HuH-7.5 (cell line): ENCODE results near the gene TMEM214.

Experiments
- DNase-seq: peaks from one replicate; pipeline ENCODE4 v3.0.0; 2011; ENCODE audit warnings: low spot score

Gene TMEM214

DNA sequence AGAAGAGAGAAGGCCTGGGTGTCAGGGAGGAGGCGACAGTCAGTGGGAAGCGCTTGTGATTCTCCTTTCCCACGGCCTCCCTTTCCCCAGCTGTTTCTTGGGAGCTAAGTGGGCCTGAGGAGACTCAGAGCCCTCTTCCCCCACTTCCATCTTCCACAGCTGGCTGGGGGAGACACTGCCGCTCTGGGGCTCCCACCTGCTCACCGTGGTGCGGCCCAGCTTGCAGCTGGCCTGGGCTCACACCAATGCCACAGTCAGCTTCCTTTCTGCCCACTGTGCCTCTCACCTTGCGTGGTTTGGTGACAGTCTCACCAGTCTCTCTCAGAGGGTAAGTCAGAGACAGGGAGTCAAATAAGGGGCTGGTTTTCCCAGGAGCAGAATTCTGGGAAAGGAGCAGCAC lies 7.1 kb downstream of the TMEM214 start:
- DNase-seq = no peak

DNA sequence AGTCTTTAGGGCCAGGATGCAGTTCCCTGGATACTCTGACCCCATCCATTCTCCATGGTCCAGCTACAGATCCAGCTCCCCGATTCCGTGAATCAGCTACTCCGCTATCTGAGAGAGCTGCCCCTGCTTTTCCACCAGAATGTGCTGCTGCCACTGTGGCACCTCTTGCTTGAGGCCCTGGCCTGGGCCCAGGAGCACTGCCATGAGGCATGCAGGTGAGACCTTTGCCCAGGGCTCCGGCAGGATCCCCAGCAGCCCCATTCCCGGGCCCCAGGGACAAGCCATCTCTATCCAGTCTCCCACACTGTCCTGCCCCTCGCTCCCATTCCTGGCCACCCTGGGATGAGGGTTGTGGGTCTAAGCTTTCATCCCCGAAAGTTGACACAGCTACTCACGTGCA lies 7.5 kb downstream of the TMEM214 start:
- no peak for DNase-seq

- no peak for DNase-seq
Observed at GRCh38 chr2:27041752-27042151, 9.0 kb downstream of the TMEM214 start.

DNA sequence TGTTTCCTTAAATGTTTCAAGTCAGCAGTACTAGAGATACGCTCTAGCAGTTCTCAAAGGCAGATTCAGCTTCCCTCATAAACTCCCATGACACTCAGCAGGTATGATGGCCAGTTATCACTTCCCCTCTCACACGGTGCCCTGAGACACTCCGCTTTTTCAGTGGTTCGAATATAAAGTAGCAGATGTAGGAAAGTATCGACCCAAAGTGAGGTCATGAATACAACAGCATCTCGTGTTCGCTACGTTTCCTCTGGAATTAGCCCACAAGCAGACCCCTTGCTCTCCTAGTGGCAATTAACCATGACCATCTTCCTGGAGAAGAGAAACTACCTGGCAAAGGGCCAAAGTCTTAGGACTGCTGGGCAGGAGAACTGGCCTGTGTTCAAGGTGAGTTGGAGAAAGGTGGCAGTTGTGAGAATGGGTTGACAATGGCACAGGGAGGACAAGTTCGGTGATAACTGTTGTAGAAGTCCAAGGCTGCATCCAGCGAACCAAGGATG lies 9.4 kb downstream of the TMEM214 start:
- no peak for DNase-seq

DNA sequence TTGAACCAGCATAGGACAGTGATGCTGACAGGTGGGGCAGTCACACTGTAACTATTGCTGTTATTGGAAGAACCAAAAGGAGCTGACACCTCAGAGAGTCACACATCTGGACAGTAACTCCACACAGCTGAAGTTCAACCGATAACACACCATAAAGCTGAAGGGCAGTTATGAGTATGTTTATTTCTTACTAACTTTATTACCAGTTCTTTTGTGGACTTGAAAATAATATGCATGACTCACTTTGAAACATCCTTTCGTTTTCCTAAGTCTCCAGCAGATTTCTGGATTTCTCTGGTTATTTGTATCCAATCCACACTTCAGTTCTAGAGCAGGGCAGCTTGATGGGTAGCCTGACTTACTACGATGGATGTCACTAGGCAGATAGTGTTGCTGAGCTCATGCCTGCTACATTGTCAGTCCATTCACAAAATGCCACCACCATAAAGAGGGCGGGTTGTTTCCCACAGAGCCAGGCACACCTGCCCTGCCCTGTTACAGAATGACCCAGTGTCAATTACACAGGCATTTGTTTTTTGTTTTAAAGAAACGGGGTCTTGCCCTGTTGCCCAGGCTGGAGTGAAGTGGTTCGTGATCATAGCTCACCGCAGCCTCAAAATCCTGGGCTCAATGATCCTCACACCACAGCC lies 10.3 kb downstream of the TMEM214 start:
- DNase-seq = no peak

- peak; percentile 54 for DNase-seq
Observed at GRCh38 chr2:27049422-27050280, 16.9 kb downstream of the TMEM214 start.

DNA sequence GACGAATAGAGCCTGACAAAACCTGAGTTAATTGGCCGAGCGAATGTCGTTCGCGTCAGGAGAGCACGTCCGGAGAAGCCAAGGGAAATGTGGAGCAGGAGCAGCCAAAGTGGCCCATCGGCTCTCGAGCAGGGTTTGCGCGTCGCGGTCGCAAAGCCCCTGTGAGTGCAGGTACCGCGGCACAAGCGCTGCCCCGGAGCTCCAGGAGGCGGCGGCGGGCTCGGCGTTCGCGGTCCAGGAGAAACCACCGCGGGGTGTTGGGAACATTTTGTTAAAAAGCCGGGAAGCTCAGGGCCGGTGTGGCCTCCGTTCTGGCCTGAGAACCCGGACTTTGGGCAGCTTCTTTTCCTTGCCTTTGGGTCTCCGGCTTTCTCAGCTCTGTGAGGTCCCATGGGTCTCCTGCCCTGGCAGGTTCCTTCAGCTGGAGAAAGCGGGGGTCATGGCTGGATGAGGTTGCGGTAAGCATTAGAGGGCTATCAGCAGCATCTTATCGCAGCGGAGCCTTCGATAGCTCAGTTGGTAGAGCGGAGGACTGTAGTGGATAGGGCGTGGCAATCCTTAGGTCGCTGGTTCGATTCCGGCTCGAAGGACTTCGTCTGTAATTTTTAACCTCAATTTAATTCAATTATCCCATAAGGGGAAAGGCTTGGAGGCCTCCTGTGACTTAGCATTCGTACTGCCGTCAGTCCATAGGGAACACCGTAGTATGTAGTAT lies 17.7 kb downstream of the TMEM214 start:
- peak; percentile 83 for DNase-seq

GRCh38 chr2:27050996-27051901 lies 18.5 kb downstream of the TMEM214 start, which contains the start of gene AGBL5:
TSS of gene AGBL5 (plus strand) at chr2:27051668. CDS start at chr2:27052959, 1,291 bp downstream.
- peak; percentile 98 for DNase-seq

DNA sequence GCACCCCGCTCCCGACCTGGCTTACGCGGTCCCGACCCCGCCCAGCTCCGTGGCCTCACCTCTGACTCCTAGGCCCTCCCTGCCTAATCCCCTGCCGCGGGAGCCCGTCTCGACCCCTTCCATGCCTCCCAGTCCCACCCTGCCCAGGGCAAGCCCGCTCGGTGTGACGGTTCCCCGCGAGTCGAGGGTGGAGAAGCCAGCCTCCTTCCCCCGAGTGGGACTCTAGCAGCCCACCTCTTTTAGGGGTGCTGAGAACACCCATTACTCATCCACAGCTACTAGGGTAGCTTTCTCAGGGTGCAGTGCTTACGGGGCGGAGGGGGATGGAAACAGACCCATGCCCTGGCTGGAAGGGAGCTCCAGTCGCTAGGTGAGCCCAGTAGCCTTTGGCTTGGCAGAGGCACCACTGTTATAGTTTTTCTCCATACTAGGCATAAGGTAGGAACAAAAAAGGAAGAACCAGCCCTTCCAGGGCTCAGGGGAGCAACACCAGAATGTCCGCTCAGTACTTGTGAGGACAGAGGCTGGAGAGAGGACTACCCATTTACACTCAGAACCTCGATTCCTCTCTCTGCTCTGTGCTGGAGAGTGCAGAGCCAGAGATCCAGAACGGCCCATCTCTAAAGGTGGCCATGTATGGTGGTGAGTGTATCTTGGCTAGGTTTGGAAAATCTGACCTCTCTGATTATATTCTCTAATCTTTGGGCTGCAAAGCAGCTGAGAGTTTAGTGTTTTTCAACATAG lies 19.3 kb downstream of the TMEM214 start:
- DNase-seq = no peak

DNA sequence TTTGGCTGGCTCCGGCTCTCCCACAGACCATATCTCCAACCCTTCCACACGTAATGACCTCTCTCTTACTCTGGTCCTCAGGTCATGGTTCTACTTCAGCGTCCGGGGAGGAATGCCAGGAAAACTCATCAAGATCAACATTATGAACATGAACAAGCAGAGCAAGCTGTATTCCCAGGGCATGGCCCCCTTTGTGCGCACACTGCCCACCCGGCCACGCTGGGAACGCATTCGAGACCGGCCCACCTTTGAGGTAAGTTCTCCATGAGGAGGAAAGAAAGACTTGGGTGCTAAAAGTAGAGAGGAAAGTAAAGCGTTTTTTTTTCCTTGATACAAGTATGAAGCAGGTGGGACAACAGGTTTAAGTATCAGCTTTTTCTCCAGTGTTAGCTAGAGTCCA lies 20.6 kb downstream of the TMEM214 start:
- no peak for DNase-seq

DNA sequence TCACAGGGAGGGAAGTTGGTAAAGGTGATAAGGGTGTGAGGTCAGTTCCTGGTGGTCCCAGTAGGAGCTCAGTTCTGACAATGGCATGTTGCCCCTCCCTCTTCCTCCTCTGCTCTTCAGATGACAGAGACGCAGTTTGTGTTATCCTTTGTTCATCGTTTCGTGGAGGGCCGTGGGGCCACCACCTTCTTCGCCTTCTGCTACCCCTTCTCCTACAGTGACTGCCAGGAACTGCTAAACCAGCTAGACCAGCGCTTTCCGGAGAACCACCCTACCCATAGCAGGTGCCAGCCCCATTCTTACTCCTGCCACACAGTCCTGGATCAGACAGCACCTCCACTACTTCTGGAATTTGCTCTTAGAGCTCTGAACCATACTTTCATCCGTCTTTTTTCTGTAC lies 21.0 kb downstream of the TMEM214 start:
- DNase-seq = no peak

DNA sequence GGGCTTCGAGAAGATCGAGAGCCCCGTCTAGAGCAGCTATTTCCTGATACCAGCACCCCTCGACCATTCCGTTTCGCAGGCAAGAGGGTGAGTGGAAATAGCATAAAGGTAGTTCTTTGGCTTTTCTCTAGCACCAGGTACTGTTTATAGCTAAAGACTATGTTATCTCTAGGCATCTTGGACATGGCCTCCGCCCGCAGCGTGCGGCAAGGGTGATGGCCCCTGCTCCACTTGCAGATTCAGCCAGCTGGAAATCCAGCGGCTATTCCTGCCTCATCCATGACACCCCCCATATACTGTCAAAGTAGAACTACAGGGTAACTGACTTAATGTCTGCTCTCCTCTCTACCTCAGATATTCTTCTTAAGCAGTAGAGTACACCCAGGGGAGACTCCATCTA lies 22.0 kb downstream of the TMEM214 start:
- no peak for DNase-seq

DNA sequence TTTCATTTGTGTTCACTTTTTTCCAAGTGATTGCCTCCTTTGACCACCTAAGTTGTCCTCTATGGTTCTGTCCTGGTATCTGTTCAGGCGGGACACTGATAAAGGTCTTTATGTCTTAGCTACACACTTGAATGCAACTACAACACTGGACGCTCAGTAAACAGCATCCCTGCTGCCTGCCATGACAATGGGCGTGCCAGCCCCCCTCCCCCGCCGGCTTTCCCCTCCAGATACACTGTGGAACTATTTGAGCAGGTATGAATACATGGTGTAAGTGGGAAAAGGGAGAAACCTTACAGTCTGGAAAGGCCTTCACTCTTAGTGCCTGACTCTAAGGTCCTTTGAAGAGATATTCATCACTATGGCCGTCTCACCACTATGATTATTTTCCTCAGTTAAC lies 24.4 kb downstream of the TMEM214 start:
- no peak for DNase-seq

- DNase-seq = no peak
Observed at GRCh38 chr2:27058210-27058609, 25.4 kb downstream of the TMEM214 start.

DNA sequence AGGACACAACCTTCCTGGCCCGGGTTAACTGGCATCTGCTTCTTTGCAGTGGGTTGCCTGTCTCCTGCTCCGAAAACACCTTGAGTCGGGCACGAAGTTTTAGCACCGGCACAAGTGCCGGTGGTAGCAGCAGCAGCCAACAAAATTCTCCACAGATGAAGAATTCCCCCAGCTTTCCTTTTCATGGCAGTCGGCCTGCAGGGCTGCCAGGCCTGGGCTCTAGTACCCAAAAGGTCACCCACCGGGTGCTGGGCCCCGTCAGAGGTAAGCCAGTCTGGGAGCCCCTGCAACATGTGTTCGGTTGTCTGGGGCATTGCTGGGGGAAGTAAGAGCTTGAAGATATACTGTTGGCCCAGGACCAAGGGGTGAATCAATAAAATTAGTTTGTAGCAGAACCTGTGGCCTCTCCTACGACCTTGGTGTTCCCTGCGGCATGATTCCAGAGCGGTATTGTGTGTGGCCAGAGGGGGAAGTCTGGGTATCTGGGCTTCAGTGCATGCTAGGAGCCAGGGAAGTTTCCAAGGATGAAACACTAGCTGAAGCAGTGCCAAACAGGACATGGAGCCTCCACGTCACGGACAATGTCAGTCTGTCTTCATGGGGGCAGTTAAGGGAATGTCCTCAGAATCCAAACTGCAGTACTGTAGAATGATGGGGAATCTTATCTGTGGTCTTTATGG lies 26.5 kb downstream of the TMEM214 start:
- no peak for DNase-seq

DNA sequence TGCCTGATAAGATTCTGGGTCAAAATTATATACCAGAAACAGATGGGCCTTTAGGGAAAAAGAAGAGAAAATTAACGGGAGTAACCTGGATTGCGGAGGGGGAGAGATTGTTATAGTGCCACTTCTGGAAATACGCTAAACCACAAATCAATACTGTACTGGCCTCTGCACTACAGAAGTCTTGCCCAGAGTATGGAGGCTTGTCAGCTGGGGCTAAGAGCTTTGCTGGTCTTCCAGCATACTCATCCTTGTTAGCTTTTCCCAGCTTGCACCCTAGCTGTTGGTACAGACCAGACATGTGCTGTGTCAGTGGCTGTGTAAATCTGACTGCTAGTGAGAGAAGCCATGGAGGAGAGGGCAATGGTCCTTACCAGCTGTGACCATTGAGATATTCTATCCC lies 27.6 kb downstream of the TMEM214 start:
- DNase-seq = no peak

DNA sequence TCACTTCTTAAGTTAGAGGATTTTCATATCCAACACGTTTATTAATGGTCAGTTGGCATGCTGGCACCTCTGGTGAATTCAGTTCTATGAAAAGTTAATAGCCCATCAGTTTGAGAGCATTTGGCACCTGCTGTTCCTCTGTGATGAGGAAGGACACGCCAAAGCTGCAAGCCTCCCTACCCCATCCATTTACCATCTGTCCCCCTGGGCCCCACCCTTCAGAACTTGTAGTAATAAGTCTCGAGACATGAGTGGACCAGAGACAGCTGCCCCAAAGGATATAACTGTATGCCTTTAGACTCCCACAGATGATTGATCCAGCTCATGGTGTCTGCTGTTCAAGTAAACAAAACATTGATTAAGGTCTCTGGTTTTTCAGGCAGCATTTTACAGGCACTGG lies 32.4 kb downstream of the TMEM214 start:
- no peak for DNase-seq

DNA sequence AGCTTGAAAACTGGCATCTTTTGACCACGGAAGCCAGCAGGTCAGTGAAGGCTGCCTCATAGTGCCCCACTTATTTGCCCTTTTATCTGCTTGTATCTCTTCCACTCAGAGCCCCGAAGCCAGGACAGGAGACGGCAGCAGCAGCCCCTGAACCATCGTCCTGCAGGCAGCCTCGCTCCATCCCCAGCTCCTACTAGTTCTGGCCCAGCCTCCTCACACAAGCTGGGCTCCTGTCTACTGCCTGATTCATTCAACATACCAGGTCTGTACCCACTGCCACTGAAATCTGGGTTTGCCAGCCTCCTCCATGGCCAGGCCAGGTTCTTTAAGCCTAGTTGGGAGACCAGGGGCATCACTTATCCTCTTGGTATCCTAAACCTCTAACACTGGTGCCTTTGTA lies 34.6 kb downstream of the TMEM214 start:
- DNase-seq = no peak

DNA sequence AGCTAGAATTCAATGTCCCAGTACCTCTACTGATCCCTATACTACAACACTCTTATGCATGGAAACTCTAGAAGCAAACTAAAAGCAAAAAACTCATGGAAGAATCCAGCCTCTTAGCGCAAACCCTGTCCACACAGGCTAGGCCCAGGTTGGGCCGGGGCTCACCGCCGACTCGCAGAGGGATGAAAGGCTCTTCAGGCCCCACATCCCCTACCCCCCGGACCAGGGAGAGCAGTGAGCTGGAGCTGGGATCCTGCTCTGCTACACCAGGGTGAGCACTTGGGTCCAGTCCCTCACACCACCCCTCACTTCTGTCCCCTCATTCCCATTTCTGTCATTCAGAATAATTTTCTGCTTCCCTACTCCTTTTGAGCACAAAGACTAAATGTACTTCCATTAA lies 36.7 kb downstream of the TMEM214 start:
- DNase-seq = no peak

DNA sequence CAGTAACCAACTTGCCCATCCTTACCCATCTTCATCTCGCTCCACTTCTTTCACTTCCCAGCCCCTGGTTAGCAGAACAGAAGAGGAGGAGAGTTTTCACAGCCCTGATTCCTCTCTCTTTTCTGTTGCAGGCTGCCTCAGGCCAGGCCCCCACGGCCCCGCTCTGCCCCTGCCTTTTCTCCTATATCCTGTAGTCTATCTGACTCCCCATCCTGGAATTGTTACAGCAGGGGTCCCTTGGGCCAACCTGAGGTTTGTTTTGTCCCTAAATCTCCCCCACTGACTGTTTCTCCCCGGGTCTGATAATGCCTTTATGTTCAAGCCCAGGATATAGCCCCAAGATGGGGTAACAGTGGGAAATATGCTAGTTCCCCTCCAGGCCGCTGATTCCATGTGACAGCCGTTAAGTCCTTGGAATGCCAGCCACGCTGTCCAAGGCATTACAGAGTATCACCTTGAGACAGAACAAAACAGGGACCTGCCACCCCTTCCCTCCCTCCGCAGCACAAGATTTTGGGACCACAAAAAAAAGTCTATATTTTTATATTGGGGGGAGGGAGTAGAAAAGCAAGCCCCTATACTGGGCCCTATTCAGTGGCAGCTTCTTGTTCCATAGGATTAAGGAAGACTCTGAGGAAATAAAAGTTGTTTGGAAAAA lies 37.3 kb downstream of the TMEM214 start:
- no peak for DNase-seq
